ENCODE data around the gene COL19A1. TPM values are rescaled to one million over a fixed set of nuclear protein-coding genes. Genes with fewer than 3 reads are reported as not detected.

The COL19A1 gene
- total RNA-seq, 1 experiment from 2014 or later: not detected

GRCh38 chr6:70252604-70253003 lies 386.2 kb downstream of the COL19A1 start:
- H3K36me3 ChIP-seq (ENCODE audit: control insufficient read depth, insufficient read depth, low read length): no peaks in the 10 kb centered on the region
- intact Hi-C loops (cut with micrococcal nuclease; ENCODE audit: unreplicated experiment): no loop called here
- no peak for TF ChIP-seq SIN3A (IDR thresholded peaks at IDR 0.05; ENCODE audit: borderline replicate concordance, insufficient read depth, low read depth, low read length)
- TF ChIP-seq POLR2AphosphoS5 (IDR thresholded peaks at IDR 0.05; ENCODE audit: low read depth, low read length): no peak
- no peak for TF ChIP-seq TCF7L2 (IDR thresholded peaks at IDR 0.05; ENCODE audit: low read depth, low read length)
- no peak for TF ChIP-seq REST (IDR thresholded peaks at IDR 0.05; ENCODE audit: insufficient read depth in 1 of 2, low read depth in 2 of 2, low read length in 1 of 2)
- no peak for TF ChIP-seq CTCF (IDR thresholded peaks at IDR 0.05)
- H3K27ac ChIP-seq (ENCODE audit: low read length): no peak overlapping the region
- no peak for DNase-seq (ENCODE audit: low read depth, low spot score)
- POLR2A ChIA-PET: no interaction called here
- ATAC-seq: no peak
- H3K27me3 ChIP-seq (ENCODE audit: control insufficient read depth, insufficient read depth, low read length): peaks cover 3% of the 10 kb centered on the region; the same call in 1 of the 2 replicates
- no peaks in the 10 kb centered on the region for H3K4me1 ChIP-seq (ENCODE audit: control insufficient read depth, insufficient read depth, low read length)
- no peak overlapping the region for H3K4me3 ChIP-seq (ENCODE audit: low read depth in 2 of 2, low read length in 2 of 2)
- no peaks in the 10 kb centered on the region for H3K9me3 ChIP-seq (ENCODE audit: control insufficient read depth, insufficient read depth, low read depth, low read length)
- no TSS peak for BruUV-seq (replicated peaks)
- in situ Hi-C loops (cut with HindIII; ENCODE audit: low pct_unique_long_range_greater_than_20kb, low sequenced_read_pairs): no loop called here
- CTCF ChIA-PET: no interaction called here

GRCh38 chr6:70253923-70254322 lies 387.6 kb downstream of the COL19A1 start:
- Histone ChIP-seq H3K9me3 (ENCODE audit: control insufficient read depth, insufficient read depth, low read depth, low read length) (no peaks in the 10 kb centered on the region), H3K36me3 (ENCODE audit: control insufficient read depth, insufficient read depth, low read length) (no peaks in the 10 kb centered on the region), H3K4me1 (ENCODE audit: control insufficient read depth, insufficient read depth, low read length) (no peaks in the 10 kb centered on the region), H3K4me3 (ENCODE audit: low read depth in 2 of 2, low read length in 2 of 2) (no peak overlapping the region), H3K27ac (ENCODE audit: low read length) (no peak overlapping the region), H3K27me3 (ENCODE audit: control insufficient read depth, insufficient read depth, low read length) (peaks cover 3% of the 10 kb centered on the region; the same call in 1 of the 2 replicates)
- BruUV-seq (replicated peaks): no TSS peak
- CTCF ChIA-PET: interaction anchor here (0.5 kb wide), 1 partner anchor 159 kb away, joined by 7 read pairs; the partner anchor contains the start of gene FAM135A
- intact Hi-C loops (cut with micrococcal nuclease; ENCODE audit: unreplicated experiment) (no loop called here), in situ Hi-C loops (cut with HindIII; ENCODE audit: low pct_unique_long_range_greater_than_20kb, low sequenced_read_pairs) (no loop called here)
- POLR2A ChIA-PET: no interaction called here
- DNase-seq (ENCODE audit: low read depth, low spot score): no peak
- ATAC-seq: no peak
- TF ChIP-seq SIN3A (IDR thresholded peaks at IDR 0.05; ENCODE audit: borderline replicate concordance, insufficient read depth, low read depth, low read length) (no peak), TCF7L2 (IDR thresholded peaks at IDR 0.05; ENCODE audit: low read depth, low read length) (no peak), CTCF (IDR thresholded peaks at IDR 0.05) (no peak), REST (IDR thresholded peaks at IDR 0.05; ENCODE audit: insufficient read depth in 1 of 2, low read depth in 2 of 2, low read length in 1 of 2) (no peak), POLR2AphosphoS5 (IDR thresholded peaks at IDR 0.05; ENCODE audit: low read depth, low read length) (no peak)
